GM10248 (cell line): Measurements from ENCODE around the gene HGF.

Experiments used
- CTCF ChIA-PET: fragments of 300-600 bp; sonication (Branson Sonifier 250); formaldehyde crosslinking; extraction: SDS; loops from one replicate; lab custom pipeline; 2021; ENCODE audit warnings: antibody characterized with exemption; lab: Yijun Ruan, JAX
- POLR2A ChIA-PET: fragments of 350-650 bp; sonication (Branson Sonifier 250); formaldehyde crosslinking; extraction: SDS; loops from one replicate; lab custom pipeline; 2020; ENCODE audit warnings: antibody characterized with exemption; lab: Yijun Ruan, JAX
- DNase-seq: peaks from one replicate; pipeline ENCODE4 v3.0.0; 2012; ENCODE audit errors: extremely low spot score
- TF ChIP-seq, protein P1 (sequence below): IDR thresholded peaks from 2 replicates; pipeline ENCODE4 v1.5.1; 2012; ENCODE audit warnings: mild to moderate bottlenecking, low read depth; ENCODE audit errors: extremely low read depth, missing control alignments, control extremely low read depth

Gene HGF

DNA sequence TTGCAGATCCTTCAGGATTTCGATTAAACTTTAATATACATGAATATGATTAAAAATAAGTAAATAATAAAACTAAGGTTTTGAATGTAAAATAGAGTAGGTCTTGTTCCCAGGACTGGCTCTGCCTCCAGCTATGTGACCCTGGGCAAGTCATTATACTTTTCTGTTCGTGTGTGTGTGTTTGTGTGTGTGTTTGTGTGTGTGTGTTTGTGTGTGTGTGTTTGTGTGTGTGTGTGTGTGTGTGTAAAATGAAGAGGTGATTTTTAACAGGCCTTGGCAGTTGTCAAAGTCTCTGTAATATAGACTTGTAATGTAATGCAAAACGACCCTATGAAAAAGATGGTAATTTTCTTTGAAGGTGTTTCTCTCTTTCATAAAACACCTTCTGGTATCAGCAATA, 79.2 kb downstream of the HGF start:
- no peak for DNase-seq
- TF ChIP-seq, protein P1, sequence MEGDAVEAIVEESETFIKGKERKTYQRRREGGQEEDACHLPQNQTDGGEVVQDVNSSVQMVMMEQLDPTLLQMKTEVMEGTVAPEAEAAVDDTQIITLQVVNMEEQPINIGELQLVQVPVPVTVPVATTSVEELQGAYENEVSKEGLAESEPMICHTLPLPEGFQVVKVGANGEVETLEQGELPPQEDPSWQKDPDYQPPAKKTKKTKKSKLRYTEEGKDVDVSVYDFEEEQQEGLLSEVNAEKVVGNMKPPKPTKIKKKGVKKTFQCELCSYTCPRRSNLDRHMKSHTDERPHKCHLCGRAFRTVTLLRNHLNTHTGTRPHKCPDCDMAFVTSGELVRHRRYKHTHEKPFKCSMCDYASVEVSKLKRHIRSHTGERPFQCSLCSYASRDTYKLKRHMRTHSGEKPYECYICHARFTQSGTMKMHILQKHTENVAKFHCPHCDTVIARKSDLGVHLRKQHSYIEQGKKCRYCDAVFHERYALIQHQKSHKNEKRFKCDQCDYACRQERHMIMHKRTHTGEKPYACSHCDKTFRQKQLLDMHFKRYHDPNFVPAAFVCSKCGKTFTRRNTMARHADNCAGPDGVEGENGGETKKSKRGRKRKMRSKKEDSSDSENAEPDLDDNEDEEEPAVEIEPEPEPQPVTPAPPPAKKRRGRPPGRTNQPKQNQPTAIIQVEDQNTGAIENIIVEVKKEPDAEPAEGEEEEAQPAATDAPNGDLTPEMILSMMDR = no peak
- ChIA-PET CTCF (interaction anchor here (3.1 kb wide), 1 partner anchor 11 kb away, joined by 9 read pairs; no protein-coding TSS in a partner anchor), POLR2A (no interaction called here)

DNA sequence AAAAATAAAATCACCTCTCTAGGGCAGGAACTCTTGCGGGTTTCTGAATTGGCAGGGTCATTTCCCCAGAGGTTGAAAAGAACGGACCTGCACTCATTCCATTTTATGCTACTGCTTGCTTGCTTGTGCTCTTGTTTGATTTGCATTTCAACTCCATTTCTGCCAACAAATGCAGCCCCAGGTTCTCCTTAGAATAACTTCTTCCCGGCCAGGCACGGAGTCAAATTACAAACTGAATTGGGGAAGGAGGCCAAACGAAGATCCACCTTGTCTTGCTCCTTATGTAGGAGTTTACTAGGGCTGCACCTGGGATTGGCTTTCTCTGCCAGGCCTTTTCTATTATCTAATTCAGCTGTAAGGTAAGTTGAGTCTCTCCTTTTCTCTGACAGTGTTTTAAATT, 79.6 kb downstream of the HGF start:
- no peak for DNase-seq
- TF ChIP-seq, protein P1 = no peak
- ChIA-PET POLR2A (no interaction called here), CTCF (interaction anchor here (1.2 to 3.1 kb wide), 2 partner anchors 9 to 10 kb away, joined by 3 to 9 read pairs; no protein-coding TSS in a partner anchor)

DNA sequence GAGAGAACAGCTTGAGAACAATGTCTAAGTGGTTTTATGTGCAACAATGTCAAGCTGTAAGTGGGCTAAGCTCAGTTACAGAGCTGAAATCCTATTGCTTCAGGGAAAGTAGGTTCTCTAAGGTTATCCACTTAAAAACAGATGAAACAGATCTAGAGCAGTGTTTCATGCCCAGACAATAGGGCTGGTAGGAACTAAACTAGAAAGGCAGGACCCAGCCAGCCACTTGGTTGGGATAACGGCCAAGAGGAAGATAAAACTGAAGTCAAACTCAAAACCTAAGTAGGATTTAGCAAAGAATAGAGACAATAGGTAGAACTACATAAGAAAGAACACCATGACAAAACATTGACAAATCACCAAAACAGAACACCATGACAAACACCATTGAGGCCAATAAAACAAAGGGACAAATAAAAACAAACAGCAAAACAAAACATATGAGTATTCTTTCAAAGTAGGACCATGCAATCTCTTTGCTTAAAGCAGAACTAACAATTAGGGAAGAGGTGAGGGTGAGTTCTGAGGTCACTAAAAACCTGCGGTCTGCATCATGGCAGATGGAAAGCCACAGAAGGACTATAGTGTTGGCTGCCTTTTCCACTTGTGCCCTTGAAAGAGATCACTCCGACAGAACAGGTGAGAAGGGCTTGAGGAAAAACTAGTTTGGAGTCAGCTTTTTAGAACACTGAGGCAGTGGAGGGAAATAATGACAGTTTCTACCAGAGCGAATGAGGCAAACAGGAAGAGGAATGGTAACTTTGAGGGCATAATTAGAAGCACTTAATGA, 81.0 kb downstream of the HGF start:
- CTCF ChIA-PET = interaction anchor here (1.1 to 1.2 kb wide), 2 partner anchors 8 to 89 kb away, joined by 3 read pairs; no protein-coding TSS in a partner anchor
- no peak for DNase-seq
- TF ChIP-seq, protein P1 = no peak
- POLR2A ChIA-PET = no interaction called here

DNA sequence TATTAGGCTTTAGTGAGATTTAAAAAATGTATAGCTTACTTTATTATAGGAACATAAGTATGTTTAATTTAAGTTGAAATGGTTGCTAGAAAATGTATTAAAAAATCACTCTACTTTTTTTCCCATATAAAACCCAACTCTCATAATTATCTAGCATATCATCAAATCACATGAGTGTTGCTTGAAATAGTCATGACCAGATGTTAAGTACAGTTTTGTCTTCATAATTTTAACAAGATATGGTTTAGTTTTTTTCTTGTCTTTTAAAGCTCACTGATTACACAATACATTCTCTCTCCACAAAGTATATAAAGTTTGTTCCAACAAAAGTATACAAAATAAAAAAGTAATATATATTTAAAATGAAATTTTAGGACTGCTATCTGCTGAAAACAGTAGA, 82.8 kb downstream of the HGF start:
- ChIA-PET CTCF (no interaction called here), POLR2A (no interaction called here)
- TF ChIP-seq, protein P1 = no peak
- no peak for DNase-seq

DNA sequence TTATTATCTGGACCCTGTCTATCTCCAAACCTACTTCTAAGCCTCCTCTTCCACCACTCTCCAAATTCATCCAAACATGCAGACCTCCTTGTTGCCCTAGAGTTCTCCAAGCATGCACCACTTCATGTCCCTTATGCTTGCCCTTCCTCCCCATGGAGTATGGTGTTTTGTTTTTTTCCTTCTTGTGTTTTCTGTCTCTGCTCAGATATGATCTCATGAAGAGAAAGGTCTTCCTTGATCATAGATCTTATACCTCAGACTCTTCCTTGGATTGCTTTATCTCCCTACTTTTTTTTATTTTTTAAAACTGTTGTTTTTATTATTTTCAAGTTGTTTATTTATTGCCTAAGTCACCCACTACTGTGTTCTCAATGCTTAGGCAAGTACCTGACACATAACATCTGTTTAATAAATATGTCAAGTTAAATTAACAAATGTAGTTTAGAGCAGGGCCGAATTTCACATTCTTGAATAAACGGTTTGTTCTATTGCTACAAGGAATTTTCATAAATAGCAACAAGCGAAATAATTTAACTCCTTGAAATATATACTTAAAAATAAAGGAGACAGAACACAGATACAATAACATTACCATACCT, 84.5 kb downstream of the HGF start:
- CTCF ChIA-PET = interaction anchor here (1.4 to 1.6 kb wide), 3 partner anchors 8 to 71 kb away, joined by 3 to 5 read pairs (median 3); no protein-coding TSS in a partner anchor

More for the DNA sequence above, 84.5 kb downstream of the HGF start:
- no peak for DNase-seq
- POLR2A ChIA-PET = no interaction called here
- TF ChIP-seq, protein P1 = no peak
